ENCODE measurements around the gene KIF2C. TPM values are rescaled to one million over a fixed set of nuclear protein-coding genes. Genes with fewer than 3 reads are reported as not detected.

KIF2C gene
- total and polyA plus RNA-seq, 9 of the 15 experiments (the other 6 are each of a cell fraction or from before 2014, with no cell fraction given) = 84.9 to 226 (median 169) TPM

GRCh38 chr1:44730741-44731512, 8.7 kb upstream of the KIF2C start, which contains the start of gene RNU5D-1 (continued):
- TF ChIP-seq CCNT2 (IDR thresholded peaks at IDR 0.05; ENCODE audit: borderline replicate concordance, extremely low read depth, insufficient read length, low read depth, low read length) (peak; percentile 50), PTRF (tag; IDR thresholded peaks at IDR 0.05) (no peak), ZBTB1 (CRISPR knock-in tag; IDR thresholded peaks at IDR 0.05; ENCODE audit: borderline replicate concordance, low read depth) (no peak), TCFL5 (CRISPR knock-in tag; conservative IDR thresholded peaks at IDR 0.05) (peak; percentile 79), ZKSCAN3 (CRISPR knock-in tag; IDR thresholded peaks at IDR 0.05) (no peak), GTF2A2 (tag; IDR thresholded peaks at IDR 0.05) (peak; percentile 99), SMAD2 (IDR thresholded peaks at IDR 0.05; ENCODE audit: low read depth, low read length) (no peak), RBM14 (IDR thresholded peaks at IDR 0.05; ENCODE audit: borderline replicate concordance, insufficient read depth, low read depth, low read length) (no peak), HCFC1 (IDR thresholded peaks at IDR 0.05; ENCODE audit: low read depth, low read length) (peak; percentile 72), ARID1B (IDR thresholded peaks at IDR 0.05) (peak; percentile 83), ZNF121 (CRISPR knock-in tag; conservative IDR thresholded peaks at IDR 0.05) (no peak), ZC3H8 (IDR thresholded peaks at IDR 0.05) (peak; percentile 100), ELK3 (CRISPR knock-in tag; IDR thresholded peaks at IDR 0.05) (peak; percentile 94), GTF3C2 (IDR thresholded peaks at IDR 0.05; ENCODE audit: borderline replicate concordance, extremely low read depth, insufficient read length) (peak; percentile 31), BRF1 (IDR thresholded peaks at IDR 0.05; ENCODE audit: borderline replicate concordance, extremely low read depth, insufficient read length) (no peak), ZNF764 (CRISPR knock-in tag; IDR thresholded peaks at IDR 0.05; ENCODE audit: low read depth) (peak; percentile 89), CC2D1A (IDR thresholded peaks at IDR 0.05) (peak; percentile 71), SAFB2 (IDR thresholded peaks at IDR 0.05; ENCODE audit: borderline replicate concordance, low read depth, low read length, severe bottlenecking) (no peak), SRSF9 (IDR thresholded peaks at IDR 0.05; ENCODE audit: borderline replicate concordance, low read depth, low read length) (no peak), BACH1 (tag; IDR thresholded peaks at IDR 0.05) (peak; percentile 80), ARID2 (IDR thresholded peaks at IDR 0.05) (peak; percentile 77), BDP1 (IDR thresholded peaks at IDR 0.05; ENCODE audit: insufficient read depth, insufficient read length) (no peak), EGR1 (conservative IDR thresholded peaks at IDR 0.05) (peak; percentile 74), HDAC1 (IDR thresholded peaks at IDR 0.05) (peak; percentile 47 to 79; a peak in 3 of 4 replicates)

Data from K562 (cell line).